Heart right ventricle (tissue), 16 donors: ENCODE data around the gene CNDP1. TPM values are rescaled to one million over a fixed set of nuclear protein-coding genes. Genes with fewer than 3 reads are reported as not detected.

Experiments
- ATAC-seq, 8 donors: fragments of 200-7000 bp; cut with Tn5 transposase; one replicate each; pipeline ENCODE4 v1.9.1; 2020; ENCODE audit warnings: mild to moderate bottlenecking in 8 of 8, moderate library complexity in 8 of 8, moderate number of reproducible peaks in 1 of 8
- DNase-seq, 2 donors: peaks; one replicate each; pipeline ENCODE4 v3.0.0-alpha.2; 2020
- H3K27ac ChIP-seq, 10 donors: fragments of 200-600 bp; sonication (generic) in 2 of 10; one replicate each; pipeline versions ENCODE4 v1.5.0 to v1.8.0; 2020 to 2022; ENCODE audit warnings: mild to moderate bottlenecking in 3 of 10
- H3K27me3 ChIP-seq, 7 donors: fragments of 200-600 bp; one replicate each; pipeline ENCODE4 v1.8.0; 2021 to 2022; ENCODE audit warnings: mild to moderate bottlenecking in 2 of 7
- H3K36me3 ChIP-seq, 9 donors: fragments of 200-600 bp; sonication (generic) in 1 of 9; one replicate each; pipeline versions ENCODE4 v1.5.0 to v1.8.0; 2020 to 2022; ENCODE audit warnings: mild to moderate bottlenecking in 2 of 9
- H3K4me1 ChIP-seq, 9 donors: fragments of 200-600 bp; sonication (generic) in 1 of 9; one replicate each; pipeline versions ENCODE4 v1.5.0 to v1.8.0; 2020 to 2022; ENCODE audit warnings: mild to moderate bottlenecking in 4 of 9
- H3K4me3 ChIP-seq, 10 donors: fragments of 200-600 bp; sonication (generic) in 2 of 10; one replicate each; pipeline versions ENCODE4 v1.5.0 to v1.8.0; 2020 to 2022; ENCODE audit warnings: mild to moderate bottlenecking in 7 of 10, moderate library complexity in 2 of 10
- H3K9me3 ChIP-seq, 11 donors: fragments of 200-600 bp in 10 of 11; sonication (generic) in 2 of 11; one replicate each; pipeline versions ENCODE4 v1.5.0 to v1.8.0; 2013 to 2022; ENCODE audit warnings: mild to moderate bottlenecking in 2 of 11, control low read depth in 1 of 11, moderate library complexity in 1 of 11
- CTCF ChIP-seq, 9 donors: fragments of 200-600 bp; sonication (generic) in 2 of 9; IDR thresholded peaks; one replicate each; pipeline versions ENCODE4 v1.5.0 to v1.8.0; 2021 to 2022; ENCODE audit warnings: antibody characterized with exemption in 9 of 9, mild to moderate bottlenecking in 5 of 9, moderate library complexity in 1 of 9
- WGBS, 2 donors: extraction: QIAGEN DNeasy Blood & Tissue Kit; methylation state at CpG; one replicate each; pipeline ENCODE4 v1.1.7; 2013; ENCODE audit warnings: inconsistent platforms in 1 of 2; 5-methylcytosine and 5-hydroxymethylcytosine counted together
- intact Hi-C, 10 donors: fragments of 100-400 bp; cut with DNase I; formaldehyde crosslinking; loops; one replicate each; pipeline versions ENCODE4 v1.11.1 to v1.14.2; 2022
- polyA plus RNA-seq, 2 donors: library from polyadenylated mRNA; stranded (reverse); fragments of 200-250 nt; gene quantifications; one replicate each; pipeline ENCODE4 v1.2.3, GENCODE V29; 2013
- total RNA-seq, 10 donors: library from RNA; stranded (reverse); fragmentation: NEBNext Ultra II Directional in 3 of 10; extraction: Animal tissue kit (Norgen Biotek cat#: 25700) in 3 of 10; gene quantifications; one replicate each; pipeline versions ENCODE4 v1.2.1 to v1.2.4, GENCODE V29; 2021 to 2023
- donor health status: Arrhythmogenic right ventricular cardiomyopathy.
- donor health status: ischemic (EF 13 %, LVEDD 7.1; RV severe dilation, severe dysfunction).
- donor health status: healthy with polysubstance abuse.
- donor health status: DM: no; HTN: yes; CAD: no.
- donor health status: DM: no; HTN: no; CAD: no.
- donor health status: ischemic (EF 25% LVEDD 6.9; RV normal size, moderate dysfunction).
- donor health status: ischemic (EF 25% LVEDD 5.7; RV mildly dilated, moderate dysfunction).
- donor health status: healthy.
- donor health status: DM: yes; HTN: yes; CAD: no.
- donor health status: Ischemic cardiomyopathy.
- donor health status: ischemic (EF 35%, LVEDD 5.7; RV mildly dilated, moderate dysfunction).
- donor health status: nonischemic (EF 11% LVEDD 7.7; RV severe dilation, severe dysfunction).
- donor health status: DM: yes; HTN: yes; CAD: no.
- donor health status: PGD.
- donor health status: ischemic (EF 29% LVEDD 5.4; RV normal size, mild dysfunction).
- donor health status: nonischemic (EF 23%, LVEDD 6.1; RV moderate dilation, normal function).

CNDP1 gene
- total and polyA plus RNA-seq, 12 donors: 0.11 to 0.12 TPM; not detected in 10

DNA sequence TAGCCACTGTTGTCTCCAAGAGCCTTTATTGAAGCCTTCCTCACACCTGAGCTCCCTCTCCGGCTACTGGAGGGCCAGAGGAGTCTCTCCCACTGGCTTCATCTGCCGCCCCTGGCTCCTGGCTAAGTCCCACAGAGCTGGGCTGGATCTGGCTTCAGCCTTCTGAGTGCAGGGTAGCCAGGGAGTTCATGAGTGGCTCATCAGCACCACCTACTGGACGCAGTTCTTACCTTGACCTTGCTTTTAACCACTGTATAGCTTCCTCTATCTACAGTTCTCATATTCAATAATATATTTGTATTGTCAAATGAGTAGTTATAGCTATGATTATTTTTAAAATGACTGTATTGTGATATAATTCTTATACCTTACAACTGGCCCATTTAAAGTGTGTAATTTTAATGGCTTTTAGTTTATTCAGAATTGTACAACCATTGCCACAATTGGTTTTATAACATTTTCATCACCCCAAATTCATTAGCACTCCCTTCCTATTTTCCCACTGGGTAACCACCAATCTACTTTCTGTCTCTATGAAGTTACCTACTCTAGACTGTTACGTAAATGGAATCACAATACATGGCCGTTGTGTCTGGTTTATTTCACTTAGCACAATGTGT lies 17.7 kb downstream of the CNDP1 start:
- Histone ChIP-seq H3K4me3 (no peak overlapping the region), H3K36me3 (no peaks in the 10 kb centered on the region), H3K27me3 (no peaks in the 10 kb centered on the region), H3K27ac (no peak overlapping the region), H3K9me3 (peaks cover 0 to 24% (median 11%) of the 10 kb centered on the region in 11 donors), H3K4me1 (peaks cover 0 to 22% (median 15%) of the 10 kb centered on the region in 9 donors)
- ATAC-seq (peak; percentile 86 to 95 (median 94)), DNase-seq (peak; percentile 70 to 89)
- whole genome bisulfite sequencing, 2 donors: 16 to 17% methylated on average over 5 of the region's 5 CpGs
- intact Hi-C loops: loop anchor here in 9 of 10 donors (1.0 to 10.0 kb wide), 8 partner anchors 56 to 357 kb away; partner anchors contain the start of gene CNDP2 (in 1 of the 9)
- peak; percentile 84 to 92 (median 88) for TF ChIP-seq CTCF (IDR thresholded peaks at IDR 0.05)

DNA sequence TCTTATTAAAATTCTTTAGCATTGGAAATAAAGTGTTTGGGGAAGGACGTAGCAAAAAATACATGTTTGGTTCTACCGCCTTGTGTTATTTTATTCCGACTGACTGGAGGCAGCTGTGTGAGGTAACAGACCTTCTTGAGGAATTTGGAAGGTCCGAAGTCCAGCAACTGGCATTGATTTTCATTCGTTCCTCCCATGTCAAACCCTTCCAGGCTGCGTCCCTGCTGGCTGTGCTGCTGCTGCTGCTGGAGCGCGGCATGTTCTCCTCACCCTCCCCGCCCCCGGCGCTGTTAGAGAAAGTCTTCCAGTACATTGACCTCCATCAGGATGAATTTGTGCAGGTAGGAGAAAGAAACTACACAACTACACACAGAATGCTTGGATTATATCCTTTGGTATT lies 21.8 kb downstream of the CNDP1 start:
- ATAC-seq (no peak), DNase-seq (no peak)
- H3K27me3 ChIP-seq: no peaks in the 10 kb centered on the region
- no peak overlapping the region for H3K27ac ChIP-seq
- peaks cover 0 to 10% (median 6%) of the 10 kb centered on the region in 9 donors for H3K4me1 ChIP-seq
- WGBS, 2 donors: 90 to 93% methylated on average over 11 of the region's 11 CpGs
- no peaks in the 10 kb centered on the region for H3K9me3 ChIP-seq
- intact Hi-C loops: loop anchor here in 2 of 10 donors (5.0 to 10.0 kb wide), 2 partner anchors 359 to 361 kb away; no protein-coding TSS in a partner anchor
- H3K36me3 ChIP-seq: no peaks in the 10 kb centered on the region
- no peak overlapping the region for H3K4me3 ChIP-seq
- TF ChIP-seq CTCF (IDR thresholded peaks at IDR 0.05): no peak

- Histone ChIP-seq H3K4me1 (peaks cover 0 to 2% (median 0%) of the 10 kb centered on the region in 9 donors), H3K27ac (no peak overlapping the region), H3K4me3 (no peak overlapping the region), H3K36me3 (no peaks in the 10 kb centered on the region), H3K9me3 (no peaks in the 10 kb centered on the region), H3K27me3 (no peaks in the 10 kb centered on the region)
- WGBS, 2 donors: 63 to 88% methylated on average over 4 of the region's 4 CpGs
- intact Hi-C loops: loop anchor here in 2 of 10 donors (5.0 to 10.0 kb wide), 2 partner anchors 361 to 363 kb away; no protein-coding TSS in a partner anchor
- TF ChIP-seq CTCF (IDR thresholded peaks at IDR 0.05): no peak
- ATAC-seq (no peak), DNase-seq (no peak)
Observed at GRCh38 chr18:74558096-74558495, 23.8 kb downstream of the CNDP1 start.

DNA sequence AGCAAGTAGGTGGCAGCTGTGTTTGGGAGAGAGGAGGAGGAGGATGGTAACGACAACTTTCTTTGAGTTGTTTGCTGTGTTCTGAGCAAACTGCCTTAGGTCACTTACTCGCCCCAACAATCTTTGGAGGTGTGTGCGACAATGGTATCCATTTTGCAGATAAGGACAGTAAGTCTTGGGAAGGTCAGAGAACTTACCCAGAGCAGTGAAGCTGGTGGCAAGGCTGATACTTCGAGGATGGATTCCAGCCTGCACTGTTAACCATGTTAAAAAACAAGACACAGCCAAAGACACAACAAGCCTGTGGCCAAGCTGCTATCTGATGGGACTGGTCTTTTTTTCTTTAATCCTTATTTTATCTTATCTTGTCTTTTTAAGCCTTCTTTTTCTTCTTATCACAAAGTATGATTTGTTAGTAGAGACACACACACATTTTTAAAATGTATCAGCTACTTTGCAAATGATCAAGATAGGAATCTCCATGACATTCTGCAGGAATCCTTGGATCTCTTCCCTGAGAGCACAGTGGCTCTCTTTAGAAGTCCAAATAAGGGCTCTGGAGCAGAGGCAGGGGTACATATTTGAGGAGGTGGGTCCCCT lies 27.9 kb downstream of the CNDP1 start:
- intact Hi-C loops: no loop called here
- H3K9me3 ChIP-seq: peaks cover 0 to 9% (median 0%) of the 10 kb centered on the region in 11 donors

More for the DNA sequence above, 27.9 kb downstream of the CNDP1 start:
- no peak for TF ChIP-seq CTCF (IDR thresholded peaks at IDR 0.05)
- DNase-seq (no peak), ATAC-seq (no peak)
- Histone ChIP-seq H3K27me3 (no peaks in the 10 kb centered on the region), H3K4me1 (peaks cover 0 to 2% (median 0%) of the 10 kb centered on the region in 9 donors), H3K27ac (no peak overlapping the region), H3K36me3 (no peaks in the 10 kb centered on the region), H3K4me3 (no peak overlapping the region)
- WGBS, 2 donors: 73 to 85% methylated on average over 4 of the region's 4 CpGs
